H1 (cell line): ENCODE measurements around the gene CEP250. TPM values are rescaled to one million over a fixed set of nuclear protein-coding genes. Genes with fewer than 3 reads are reported as not detected.

ENCODE experiments used
- CTCF ChIA-PET: fragments of 300-600 bp; sonication (Branson Sonifier 250); formaldehyde crosslinking; loops from one replicate; lab custom pipeline; 2021; ENCODE audit not compliant: partially characterized antibody; lab: Charles Lee
- POLR2A ChIA-PET: fragments of 300-600 bp; sonication (Branson Sonifier 250); formaldehyde crosslinking; loops from one replicate; lab custom pipeline; 2021; ENCODE audit warnings: inconsistent platforms; ENCODE audit not compliant: partially characterized antibody; lab: Charles Lee
- DNase-seq, 2 experiments: peaks; one replicate each; pipeline versions ENCODE4 v3.0.0 to v3.0.0-alpha.2; 2010 to 2022; ENCODE audit warnings: low spot score in 2 of 2, low read depth in 1 of 2, mixed read lengths in 1 of 2
- FAIRE-seq: peaks from 2 replicates; lab custom pipeline; 2011; peaks lifted over from hg19 to GRCh38; lab: Jason Lieb, UNC
- H2AFZ ChIP-seq: 2 replicates; pipeline ENCODE4 v1.8.1; 2012; ENCODE audit warnings: low read length, inconsistent platforms
- H2AK5ac ChIP-seq: 2 replicates; pipeline ENCODE4 v1.6.1; 2013; ENCODE audit warnings: low read depth, low read length
- H2BK120ac ChIP-seq: replicated peaks from 2 replicates; pipeline ENCODE3; 2013; ENCODE audit warnings: low read depth, low read length, inconsistent platforms
- H2BK12ac ChIP-seq: 2 replicates; pipeline ENCODE4 v1.6.1; 2013; ENCODE audit warnings: low read depth, low read length
- H2BK15ac ChIP-seq: 2 replicates; pipeline ENCODE4 v1.6.1; 2013; ENCODE audit warnings: low read length
- H2BK20ac ChIP-seq: 2 replicates; pipeline ENCODE4 v1.6.1; 2013; ENCODE audit warnings: low read length
- H2BK5ac ChIP-seq: 2 replicates; pipeline ENCODE4 v1.6.1; 2013; ENCODE audit warnings: low read depth, low read length
- H3K14ac ChIP-seq: 2 replicates; pipeline ENCODE4 v1.6.1; 2013; ENCODE audit warnings: inconsistent platforms; ENCODE audit not compliant: insufficient read length
- H3K18ac ChIP-seq: 2 replicates; pipeline ENCODE4 v1.6.1; 2013; ENCODE audit warnings: low read length; ENCODE audit errors: extremely low read depth
- H3K23ac ChIP-seq: 2 replicates; pipeline ENCODE4 v1.6.1; 2013; ENCODE audit warnings: inconsistent platforms; ENCODE audit not compliant: insufficient read length
- H3K23me2 ChIP-seq: 2 replicates; pipeline ENCODE4 v1.6.1; 2013; ENCODE audit warnings: low read depth, low read length
- H3K27ac ChIP-seq: 2 replicates; pipeline ENCODE4 v1.6.1; 2011; ENCODE audit warnings: low read depth, low read length, inconsistent platforms
- H3K27me3 ChIP-seq, 4 experiments: replicated peaks in 1 of 4; 1 replicate in 1 of 4; 2 replicates in 3 of 4; pipeline versions ENCODE4 v1.6.1 to v1.8.1; 2011 to 2013; ENCODE audit warnings: low read length in 3 of 4, mild to moderate bottlenecking in 3 of 4, inconsistent platforms in 2 of 4, mixed read lengths in 2 of 4, moderate library complexity in 1 of 4; ENCODE audit not compliant: control insufficient read depth in 3 of 4, insufficient read depth in 3 of 4; ENCODE audit errors: extremely low read depth in 1 of 4
- H3K36me3 ChIP-seq, 4 experiments: 2 replicates each; pipeline versions ENCODE4 v1.6.1 to v1.8.1; 2011 to 2013; ENCODE audit warnings: mild to moderate bottlenecking in 4 of 4, low read length in 3 of 4, moderate library complexity in 2 of 4, control low read depth in 1 of 4, inconsistent platforms in 1 of 4; ENCODE audit not compliant: insufficient read depth in 4 of 4, control insufficient read depth in 2 of 4
- H3K4ac ChIP-seq: replicated peaks from 2 replicates; pipeline ENCODE3; 2013; ENCODE audit warnings: low read length, low read depth, mixed read lengths, inconsistent platforms; ENCODE audit not compliant: insufficient read length
- H3K4me1 ChIP-seq, 4 experiments: replicated peaks in 1 of 4; 1 replicate in 1 of 4; 2 replicates in 3 of 4; pipeline versions ENCODE4 v1.6.1 to v1.8.1; 2011 to 2013; ENCODE audit warnings: low read length in 3 of 4, inconsistent platforms in 2 of 4, mixed read lengths in 1 of 4; ENCODE audit not compliant: insufficient read depth in 4 of 4, control insufficient read depth in 3 of 4
- H3K4me2 ChIP-seq, 2 experiments: 2 replicates each; pipeline versions ENCODE4 v1.6.1 to v1.8.1; 2011 to 2013; ENCODE audit warnings: low read depth in 2 of 2, low read length in 2 of 2, control low read depth in 1 of 2, inconsistent platforms in 1 of 2, mild to moderate bottlenecking in 1 of 2; ENCODE audit not compliant: insufficient read depth in 1 of 2
- H3K4me3 ChIP-seq, 4 experiments: fragments of 200-600, 300-600 bp in 1 of 4; sonication (generic), shearing (Covaris generic), sonication (Bioruptor Twin) in 1 of 4; 2 replicates each; pipeline versions ENCODE4 v1.5.1 to v1.8.1; 2011 to 2016; ENCODE audit warnings: low read length in 4 of 4, low read depth in 3 of 4, control low read depth in 2 of 4, inconsistent platforms in 2 of 4, mild to moderate bottlenecking in 2 of 4, mixed read lengths in 1 of 4, moderate library complexity in 1 of 4; ENCODE audit not compliant: insufficient read depth in 2 of 4; ENCODE audit errors: extremely low read depth in 1 of 4
- H3K56ac ChIP-seq: replicated peaks from 2 replicates; pipeline ENCODE3; 2013; ENCODE audit warnings: low read depth, mild to moderate bottlenecking, mixed read lengths, low read length, inconsistent platforms; ENCODE audit not compliant: insufficient read length
- H3K79me1 ChIP-seq: 2 replicates; pipeline ENCODE4 v1.6.1; 2013; ENCODE audit warnings: low read depth, low read length, control low read depth
- H3K79me2 ChIP-seq, 2 experiments: 2 replicates each; pipeline versions ENCODE4 v1.6.1 to v1.8.1; 2012 to 2013; ENCODE audit warnings: low read length in 2 of 2, mild to moderate bottlenecking in 2 of 2, inconsistent platforms in 1 of 2; ENCODE audit not compliant: insufficient read depth in 2 of 2, control insufficient read depth in 1 of 2
- H3K9ac ChIP-seq, 4 experiments: replicated peaks in 1 of 4; 1 replicate in 1 of 4; 2 replicates in 3 of 4; pipeline versions ENCODE4 v1.6.1 to v1.8.1; 2011 to 2013; ENCODE audit warnings: low read depth in 3 of 4, low read length in 3 of 4, control low read depth in 2 of 4, mild to moderate bottlenecking in 2 of 4, moderate library complexity in 2 of 4, inconsistent platforms in 1 of 4; ENCODE audit errors: extremely low read depth in 1 of 4
- H3K9me3 ChIP-seq, 2 experiments: 2 replicates each; pipeline versions ENCODE4 v1.6.1 to v1.8.1; 2012 to 2013; ENCODE audit warnings: mild to moderate bottlenecking in 2 of 2, moderate library complexity in 2 of 2, control low read depth in 1 of 2, inconsistent platforms in 1 of 2, low read depth in 1 of 2, low read length in 1 of 2, mixed read lengths in 1 of 2; ENCODE audit not compliant: insufficient read depth in 2 of 2
- H4K20me1 ChIP-seq, 2 experiments: replicated peaks in 1 of 2; 2 replicates each; pipeline versions ENCODE3 to v1.8.1; 2011 to 2013; ENCODE audit warnings: inconsistent platforms in 2 of 2, low read length in 2 of 2, mild to moderate bottlenecking in 1 of 2; ENCODE audit not compliant: insufficient read depth in 2 of 2, control insufficient read depth in 1 of 2
- H4K5ac ChIP-seq: 2 replicates; pipeline ENCODE4 v1.6.1; 2013; ENCODE audit warnings: low read length, low read depth, mixed read lengths, inconsistent platforms; ENCODE audit not compliant: insufficient read length
- H4K8ac ChIP-seq: 2 replicates; pipeline ENCODE4 v1.8.0; 2013; ENCODE audit warnings: mild to moderate bottlenecking, moderate library complexity, low read length, inconsistent platforms; ENCODE audit not compliant: insufficient read depth; ENCODE audit errors: extremely low read depth
- H4K91ac ChIP-seq: replicated peaks from 2 replicates; pipeline ENCODE3; 2013; ENCODE audit warnings: low read length, mixed read lengths, inconsistent platforms; ENCODE audit not compliant: insufficient read length
- ATF3 ChIP-seq: IDR thresholded peaks from 2 replicates; pipeline ENCODE4 v1.6.1; 2011; ENCODE audit warnings: low read depth, mild to moderate bottlenecking, low read length; ENCODE audit not compliant: insufficient read depth
- CTCF ChIP-seq, 3 experiments: IDR thresholded peaks; 1 replicate in 2 of 3; 2 replicates in 1 of 3; pipeline versions ENCODE4 v1.5.1 to v1.6.1; 2011; ENCODE audit warnings: low read length in 3 of 3, mild to moderate bottlenecking in 3 of 3, inconsistent platforms in 2 of 3, low read depth in 1 of 3, moderate library complexity in 1 of 3; ENCODE audit not compliant: insufficient read depth in 1 of 3; ENCODE audit errors: control extremely low read depth in 1 of 3
- EGR1 ChIP-seq: IDR thresholded peaks from 2 replicates; pipeline ENCODE4 v1.6.1; 2011; ENCODE audit warnings: low read depth, low read length, borderline replicate concordance
- MAX ChIP-seq: IDR thresholded peaks from 2 replicates; pipeline ENCODE4 v1.6.1; 2012; ENCODE audit warnings: inconsistent platforms
- POLR2A ChIP-seq, 2 experiments: IDR thresholded peaks; 1 replicate in 1 of 2; 2 replicates in 1 of 2; pipeline ENCODE4 v1.6.1; 2011; ENCODE audit warnings: low read depth in 2 of 2, low read length in 2 of 2, mild to moderate bottlenecking in 2 of 2; ENCODE audit errors: control extremely low read depth in 1 of 2
- RFX5 ChIP-seq: IDR thresholded peaks from 2 replicates; pipeline ENCODE4 v1.6.1; 2011; ENCODE audit warnings: low read depth, low read length, improper control_type of control experiment, borderline replicate concordance
- SIX5 ChIP-seq: IDR thresholded peaks from 2 replicates; pipeline ENCODE4 v1.6.1; 2011; ENCODE audit warnings: mild to moderate bottlenecking, low read depth, low read length
- TAF7 ChIP-seq: optimal IDR thresholded peaks from 2 replicates; pipeline ENCODE3; 2011; ENCODE audit warnings: low read depth, mild to moderate bottlenecking, inconsistent platforms, low read length, moderate library complexity, borderline replicate concordance
- TBP ChIP-seq: IDR thresholded peaks from 2 replicates; pipeline ENCODE4 v1.6.1; 2011; ENCODE audit warnings: low read depth, low read length, improper control_type of control experiment
- TCF12 ChIP-seq: IDR thresholded peaks from 2 replicates; pipeline ENCODE4 v1.6.1; 2011; ENCODE audit warnings: low read depth, mild to moderate bottlenecking, low read length
- YY1 ChIP-seq: IDR thresholded peaks from 2 replicates; pipeline ENCODE4 v1.6.1; 2011; ENCODE audit warnings: low read depth, mild to moderate bottlenecking, low read length
- WGBS, 2 experiments: shearing (Covaris generic) in 1 of 2; methylation state at CpG; one replicate each; pipeline versions ENCODE4 v1.1.6 to v1.1.7; 2013 to 2015; ENCODE audit warnings: low lambda C conversion rate in 2 of 2, mixed read lengths in 2 of 2, inconsistent platforms in 1 of 2, low coverage in 1 of 2, missing lambda C conversion rate in 1 of 2; ENCODE audit not compliant: insufficient replicate concordance in 2 of 2, insufficient coverage in 1 of 2, insufficient read length in 1 of 2; ENCODE audit errors: extremely low coverage in 1 of 2, missing lambda C conversion rate in 1 of 2; 5-methylcytosine and 5-hydroxymethylcytosine counted together
- polyA plus RNA-seq, 7 experiments: library from polyadenylated mRNA; depleted of rRNA in 3 of 7; stranded (reverse) in 5 of 7; unstranded in 2 of 7; fragments of >200 nt in 5 of 7; fragments of 200-250 nt in 2 of 7; gene quantifications; 1 replicate in 5 of 7; 2 replicates in 1 of 7; 4 replicates in 1 of 7; pipeline versions ENCODE4 v1.2.1 to v1.2.3, GENCODE V29; 2011 to 2013; ENCODE audit warnings: missing spikeins in 2 of 7, mixed read lengths in 2 of 7
- total RNA-seq: library from RNA; stranded (reverse); fragmentation: NEBNext Ultra II Directional; extraction: Animal tissue kit (Norgen Biotek cat#: 25700); gene quantifications from 2 replicates; pipeline ENCODE4 v1.2.1, GENCODE V29; 2021

CEP250 gene
- total and polyA plus RNA-seq, 2 of the 8 experiments (the other 6 are each of a cell fraction or from before 2014, with no cell fraction given): 2.6 to 33.7 TPM

GRCh38 chr20:35564905-35565304, 109.5 kb downstream of the CEP250 start:
- no peak overlapping the region for H3K4me2 ChIP-seq
- no peak overlapping the region for H3K4ac ChIP-seq
- no peak overlapping the region for H3K14ac ChIP-seq
- H2BK12ac ChIP-seq: no peak overlapping the region
- no peak overlapping the region for H2BK5ac ChIP-seq
- no peaks in the 10 kb centered on the region for H3K79me2 ChIP-seq
- H3K4me3 ChIP-seq: no peak overlapping the region
- no peak overlapping the region for H3K56ac ChIP-seq
- ChIA-PET POLR2A (interaction anchor here (1.0 to 1.2 kb wide), 3 partner anchors 17 to 177 kb away, joined by 3 to 4 read pairs (median 4); partner anchors contain the start of gene RBM39), CTCF (interaction anchor here (0.8 to 1.5 kb wide), 5 partner anchors 10 to 56 kb away, joined by 3 to 5 read pairs (median 3); no protein-coding TSS in a partner anchor)
- H4K5ac ChIP-seq: no peak overlapping the region
- H3K27ac ChIP-seq: no peak overlapping the region
- no peak overlapping the region for H2AFZ ChIP-seq
- H3K23me2 ChIP-seq: no peaks in the 10 kb centered on the region
- H3K9ac ChIP-seq: no peak overlapping the region
- no peaks in the 10 kb centered on the region for H4K20me1 ChIP-seq
- 0 out of 2 replicates have a peak, but pooled peaks cover 3% of the 10 kb centered on the region for H3K79me1 ChIP-seq
- no peak overlapping the region for H4K8ac ChIP-seq
- no peaks in the 10 kb centered on the region for H3K9me3 ChIP-seq
- WGBS, 2 experiments: 92% methylated on average over 7 of the region's 7 CpGs; no CpG with 5 or more reads in 1 of the 2 experiments
- H2BK20ac ChIP-seq: no peak overlapping the region
- FAIRE-seq (no peak), DNase-seq (no peak)
- no peak overlapping the region for H3K23ac ChIP-seq
- H3K36me3 ChIP-seq: no peaks in the 10 kb centered on the region
- H3K4me1 ChIP-seq: peaks cover 0 to 4% (median 2%) of the 10 kb centered on the region in 4 experiments; a peak in 4 of 7 replicates
- H4K91ac ChIP-seq: no peak overlapping the region
- no peak overlapping the region for H2BK15ac ChIP-seq
- H2AK5ac ChIP-seq: no peak overlapping the region
- no peak overlapping the region for H2BK120ac ChIP-seq
- no peak overlapping the region for H3K18ac ChIP-seq
- no peaks in the 10 kb centered on the region for H3K27me3 ChIP-seq
- TF ChIP-seq SIX5 (no peak), EGR1 (no peak), ATF3 (no peak), YY1 (no peak), POLR2A (IDR thresholded peaks at IDR 0.05; ENCODE audit: control extremely low read depth in 1 of 2, low read depth in 2 of 2, low read length in 2 of 2) (no peak), CTCF (IDR thresholded peaks at IDR 0.05; ENCODE audit: control extremely low read depth in 1 of 3, insufficient read depth in 1 of 3, low read depth in 1 of 3, low read length in 3 of 3) (no peak), MAX (no peak), TCF12 (no peak), TAF7 (no peak), RFX5 (no peak), TBP (no peak)
